Hypothalamus (tissue), 51 donors: Measurements from ENCODE around the gene GAPT.

ENCODE experiments used
- DNase-seq, 51 donors: peaks; one replicate each; lab custom pipeline; 2025; lab: John Stamatoyannopoulos, UW

Gene GAPT

DNA sequence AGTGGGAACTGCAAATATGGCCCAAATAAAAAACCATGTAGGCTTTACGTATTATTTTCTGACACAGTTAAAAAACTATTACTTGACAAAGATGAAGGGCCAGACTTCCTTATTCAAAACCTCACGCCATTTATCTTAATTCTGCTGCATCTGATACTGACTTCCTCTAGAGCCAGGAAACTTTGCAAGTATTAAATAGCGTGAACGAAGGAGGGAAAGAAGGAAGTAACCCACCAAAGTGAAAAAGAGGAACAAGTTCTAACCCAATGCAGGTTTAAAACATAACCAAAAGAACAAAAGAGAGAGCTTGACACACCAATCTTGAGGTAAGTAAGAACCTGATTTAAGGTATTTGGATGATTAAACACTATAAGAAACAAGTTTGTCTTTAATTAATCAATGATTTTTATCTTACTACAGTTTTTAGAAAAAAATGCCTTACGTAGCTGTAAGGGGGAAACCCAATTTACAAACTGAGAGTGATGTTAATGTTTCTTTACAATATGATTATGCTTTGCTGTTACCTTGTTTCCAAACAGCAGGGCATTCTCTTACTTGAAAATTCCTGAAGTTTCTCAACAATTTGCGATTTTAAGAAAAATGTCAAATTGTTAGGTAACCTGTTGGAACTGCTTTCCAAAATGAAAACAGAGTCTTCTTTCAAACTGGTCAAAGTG, at the start of gene GAPT:
Gene GAPT, plus strand, starts transcription at position 220 of the 677 bp plus-strand sequence. CDS start 3,102 bp downstream, outside the sequence.
- DNase-seq: no peak

DNA sequence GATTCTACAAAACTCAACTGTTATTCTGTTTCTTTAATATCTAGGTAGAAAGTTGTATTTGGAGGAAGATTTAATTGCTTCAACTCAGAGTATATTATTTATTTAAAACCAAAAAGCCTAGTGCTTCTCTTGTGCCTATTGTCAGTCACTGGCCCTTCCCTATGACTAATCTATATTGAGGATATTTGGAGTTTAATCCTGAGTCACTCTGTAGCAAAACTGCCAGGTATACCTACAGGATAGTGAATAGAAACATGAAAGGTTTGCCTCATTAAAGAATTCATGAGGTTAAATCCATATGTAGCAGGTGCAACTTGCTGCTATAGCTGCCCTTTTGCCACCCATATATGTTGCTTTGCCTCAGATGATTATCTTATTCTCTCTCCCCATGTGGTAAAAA, 46.4 kb upstream of the GAPT start:
- no peak for DNase-seq

DNA sequence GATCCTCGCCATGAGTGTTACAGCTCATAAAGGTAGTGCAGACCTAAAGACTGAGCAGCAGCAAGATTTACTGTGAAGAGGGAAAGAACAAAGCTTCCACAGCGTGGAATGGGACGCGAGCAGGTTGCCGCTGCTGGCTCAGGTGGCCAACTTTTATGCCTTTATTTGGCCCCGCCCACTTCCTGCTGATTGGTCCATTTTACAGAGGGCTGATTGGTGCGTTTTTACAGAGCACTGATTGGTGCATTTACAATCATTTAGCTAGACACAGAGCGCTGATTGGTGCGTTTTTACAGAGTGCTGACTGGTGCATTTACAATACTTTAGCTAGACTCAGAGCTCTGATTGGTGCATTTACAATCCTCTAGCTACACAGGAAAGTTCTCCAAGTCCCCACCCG, 45.2 kb upstream of the GAPT start:
- no peak for DNase-seq

DNA sequence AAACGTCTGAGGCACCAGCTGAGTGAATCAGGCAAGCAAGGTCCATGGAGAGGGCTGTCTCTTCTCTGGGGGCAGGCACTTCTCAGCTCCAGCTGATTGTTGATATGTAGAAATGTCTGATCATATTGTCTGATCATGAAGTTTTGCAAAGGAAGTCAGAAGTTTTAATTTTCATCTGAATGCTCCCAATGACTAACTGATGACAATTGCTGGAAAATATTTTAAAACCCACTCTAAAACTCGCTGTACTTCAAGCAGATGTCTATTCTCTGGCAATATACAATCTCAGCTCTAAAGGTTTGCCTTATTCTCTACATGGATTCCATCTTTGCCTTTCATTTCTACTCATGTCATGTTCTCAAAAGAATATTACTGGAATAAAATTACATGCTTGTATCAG, 44.0 kb upstream of the GAPT start:
- DNase-seq: no peak

DNA sequence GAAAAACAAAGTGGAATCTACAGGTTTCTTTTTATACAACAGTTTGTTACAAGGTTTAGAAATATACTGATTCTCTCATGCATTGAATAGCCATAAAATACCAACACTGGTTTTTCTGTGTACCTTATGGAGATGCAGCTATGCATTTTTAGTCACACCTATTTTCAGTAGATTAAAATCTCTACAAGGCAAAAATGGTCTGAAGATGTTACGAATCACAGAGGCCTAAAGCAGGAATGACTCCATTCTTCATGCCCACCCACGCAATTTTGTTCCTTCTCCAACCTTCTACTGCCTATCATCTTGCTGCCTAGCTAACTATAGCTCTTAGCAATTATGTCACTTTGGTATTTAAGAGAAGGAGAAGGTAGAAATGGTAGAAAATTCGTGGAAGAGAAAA, 41.2 kb upstream of the GAPT start:
- DNase-seq: no peak

DNA sequence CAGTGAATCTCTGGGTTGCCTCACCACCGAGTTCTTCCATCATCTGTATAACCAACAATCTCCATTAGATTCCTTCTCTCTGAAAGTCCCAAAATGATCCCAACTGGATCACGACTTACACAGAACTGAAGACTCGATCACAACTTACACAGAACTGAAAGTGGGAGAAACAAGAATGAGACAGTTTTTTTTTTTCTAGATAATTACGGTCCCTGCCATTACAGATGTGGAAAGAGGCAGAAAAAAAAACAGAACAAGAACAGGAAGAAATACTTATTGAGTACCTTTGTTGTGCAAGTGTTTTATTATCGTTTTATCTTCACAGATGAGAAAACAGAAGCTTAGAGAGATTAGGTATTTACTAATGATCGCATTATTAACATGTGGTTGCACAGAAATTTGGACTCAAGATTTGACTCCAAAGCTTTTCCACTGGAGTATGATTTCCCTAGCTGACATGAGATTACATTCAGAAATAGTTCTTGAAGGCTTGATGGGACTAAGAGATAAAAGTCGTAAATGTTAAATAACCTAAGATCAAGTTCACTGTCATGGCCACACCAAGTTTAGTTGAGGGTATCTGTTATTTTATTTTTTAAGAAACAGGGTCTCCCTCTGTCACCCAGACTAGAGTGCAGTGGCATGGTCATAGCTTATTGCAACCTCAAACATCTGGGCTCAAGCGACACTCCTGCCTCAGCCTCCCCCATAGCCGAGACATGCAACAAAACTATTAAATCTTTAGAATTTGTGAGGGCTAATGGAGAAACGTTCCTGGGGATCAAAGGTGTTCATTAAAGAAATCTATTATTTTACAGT, 40.2 kb upstream of the GAPT start:
- no peak for DNase-seq

GRCh38 chr5:58451732-58452565, 39.3 kb upstream of the GAPT start:
- DNase-seq: no peak

GRCh38 chr5:58452566-58453258, 38.5 kb upstream of the GAPT start:
- no peak for DNase-seq

- no peak for DNase-seq
These were observed 37.9 kb upstream of the GAPT start for GRCh38 chr5:58453306-58453705.

- DNase-seq: no peak
These were observed 37.2 kb upstream of the GAPT start for GRCh38 chr5:58454025-58454424.

DNA sequence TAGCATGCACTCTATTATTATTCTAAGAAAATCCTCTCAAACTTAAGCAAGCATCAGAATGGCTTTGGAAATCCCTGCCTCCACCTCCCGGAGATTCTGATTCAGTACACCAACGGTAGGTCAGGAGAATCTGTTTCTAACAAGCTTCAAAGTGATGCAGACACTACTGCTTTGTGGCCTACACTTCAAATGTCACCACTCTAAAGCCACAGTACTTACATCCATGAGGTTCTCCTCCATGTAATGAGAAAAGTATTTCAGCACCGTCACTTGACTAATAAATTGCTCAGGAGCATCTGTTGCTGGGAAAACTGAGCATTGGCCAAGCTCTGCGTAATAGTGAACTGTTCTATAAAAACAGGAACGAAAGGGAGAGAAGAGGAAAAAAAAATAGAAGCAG, 36.2 kb upstream of the GAPT start:
- no peak for DNase-seq

- no peak for DNase-seq
These were observed 35.8 kb upstream of the GAPT start for GRCh38 chr5:58455480-58455879.

DNA sequence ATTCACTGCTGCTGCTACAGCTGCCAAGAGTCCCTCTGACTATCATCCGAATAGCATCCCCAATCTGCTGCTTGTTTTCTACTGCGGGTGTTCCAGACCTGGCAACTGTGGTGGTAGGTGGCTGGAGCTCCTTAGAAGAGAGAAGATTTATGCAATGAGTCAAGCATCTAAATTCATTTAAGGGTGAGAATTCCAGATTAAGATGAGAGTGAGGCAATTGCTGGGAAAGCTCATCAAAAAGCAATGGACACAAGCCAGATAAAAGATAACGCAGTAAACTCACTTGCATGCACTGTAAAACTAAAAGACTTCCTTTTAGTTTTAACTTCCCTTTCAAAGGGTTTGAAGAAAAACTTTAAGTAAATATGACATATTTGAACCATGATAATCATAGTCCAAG, 35.2 kb upstream of the GAPT start:
- no peak for DNase-seq

DNA sequence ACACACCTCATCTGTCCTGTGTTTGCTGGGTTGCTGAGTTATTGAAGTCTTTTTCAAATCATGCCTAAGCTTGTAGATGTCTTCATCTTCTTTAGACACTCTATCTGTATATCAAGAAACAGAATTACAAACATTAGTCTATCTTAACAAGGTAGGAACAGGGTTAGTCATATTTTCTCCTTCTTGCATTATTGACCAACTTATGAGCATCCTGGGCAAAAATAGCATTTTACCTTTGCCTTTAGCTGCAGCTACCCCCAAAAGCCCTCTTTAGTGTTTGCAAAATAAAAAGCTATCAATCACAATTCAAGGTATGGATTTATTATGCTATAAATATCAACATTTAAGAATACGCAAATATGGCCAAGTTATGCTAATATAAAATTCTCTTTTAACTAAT, 34.7 kb upstream of the GAPT start:
- no peak for DNase-seq

DNA sequence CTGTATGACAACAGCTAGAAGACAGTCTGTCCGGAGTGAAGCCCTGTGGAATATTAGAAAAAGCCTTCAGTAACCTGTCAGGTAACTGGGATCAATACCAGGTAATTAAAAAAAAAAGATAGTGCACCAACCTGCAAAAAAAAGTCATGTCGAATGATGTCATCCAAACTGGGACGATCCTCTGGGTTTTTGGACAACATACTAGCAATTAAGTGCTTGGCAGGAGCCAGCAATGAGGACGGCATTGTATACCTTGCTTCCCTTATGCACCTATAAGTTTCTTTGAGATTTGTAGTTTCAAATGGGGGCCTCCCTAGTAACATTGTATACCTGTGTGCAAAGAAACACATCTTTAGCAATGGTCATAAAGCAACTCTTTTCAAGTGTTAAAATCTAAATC, 34.2 kb upstream of the GAPT start:
- no peak for DNase-seq

DNA sequence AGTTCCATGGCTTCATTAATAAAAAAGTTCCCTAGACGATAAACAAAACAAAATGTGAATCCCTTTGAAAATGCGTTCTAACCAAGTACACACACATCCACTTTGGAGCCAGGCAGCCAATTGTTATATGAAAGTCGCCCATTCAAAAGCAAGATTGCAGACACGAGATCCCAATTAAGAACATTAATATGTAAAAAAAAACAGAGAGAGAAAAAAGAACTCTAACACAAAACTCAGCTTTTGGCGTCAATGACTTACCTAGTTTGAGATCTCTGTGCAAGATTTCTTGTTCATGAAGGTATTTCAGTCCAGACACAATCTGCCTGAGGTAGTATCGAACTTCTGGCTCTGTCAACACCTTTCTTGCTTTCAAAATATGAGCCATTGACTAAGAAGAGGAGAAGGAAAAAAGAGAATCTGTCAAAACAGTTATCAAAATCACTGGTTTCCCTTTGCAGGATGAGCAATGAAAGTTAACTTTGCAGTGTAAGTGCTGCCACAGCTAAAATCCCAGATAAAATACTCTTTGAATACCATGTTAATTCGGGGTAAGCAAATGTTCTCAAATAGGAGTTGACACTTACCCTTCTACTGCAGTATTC, 33.0 kb upstream of the GAPT start:
- DNase-seq: no peak

DNA sequence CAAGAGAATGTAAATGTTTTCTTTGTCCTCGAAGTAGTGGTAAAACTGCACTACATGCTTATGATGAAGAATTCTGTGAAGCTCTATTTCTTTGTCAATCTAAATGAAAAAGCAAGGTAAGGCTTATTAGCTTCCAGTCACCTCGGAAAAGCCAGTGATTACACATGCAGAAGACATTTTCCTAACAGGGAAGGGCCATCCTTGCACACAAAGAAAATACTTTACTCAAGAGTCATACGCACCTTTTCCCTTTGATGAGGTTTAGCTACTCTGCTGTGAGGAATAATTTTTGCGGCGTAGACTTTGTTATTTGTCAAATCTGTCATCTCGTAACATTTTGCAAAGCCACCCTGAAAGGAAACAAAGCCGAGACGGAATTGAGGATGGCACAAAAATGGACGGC, 32.5 kb upstream of the GAPT start:
- DNase-seq: no peak

GRCh38 chr5:58459146-58460001, 31.9 kb upstream of the GAPT start:
- peak in 24 of 51 donors; percentile 1 to 55 (median 32) for DNase-seq

GRCh38 chr5:58460002-58460731, 31.1 kb upstream of the GAPT start, which contains the start of gene PLK2:
TSS of gene PLK2 (minus strand) at chr5:58460086. CDS start at chr5:58459959, 127 bp downstream.
- peak; percentile 55 to 97 (median 91) for DNase-seq
